WTC11 (cell line): ENCODE measurements around the gene DTX1. TPM values are rescaled to one million over a fixed set of nuclear protein-coding genes. Genes with fewer than 3 reads are reported as not detected.

Source experiments
- ATAC-seq: fragments of 200-7000 bp; cut with Tn5 transposase; 2 replicates; pipeline ENCODE4 v1.10.0; 2021; ENCODE audit warnings: mild to moderate bottlenecking, moderate library complexity
- CTCF ChIA-PET: fragments of 300-600 bp; sonication (Branson Sonifier 250); formaldehyde crosslinking; loops from one replicate; lab custom pipeline; 2021; ENCODE audit warnings: antibody characterized with exemption; lab: Charles Lee
- POLR2A ChIA-PET: fragments of 350-600 bp; sonication (Branson Sonifier 250); formaldehyde crosslinking; loops from one replicate; lab custom pipeline; 2021; ENCODE audit warnings: antibody characterized with exemption; lab: Charles Lee
- DNase-seq: peaks from one replicate; pipeline ENCODE4 v3.0.0; 2021; ENCODE audit warnings: low spot score
- H3K27ac Mint-ChIP-seq: 2 replicates; pipeline ENCODE4 v1.8.0; 2021; ENCODE audit warnings: mixed read lengths
- H3K27me3 Mint-ChIP-seq: 2 replicates; pipeline ENCODE4 v1.8.0; 2021; ENCODE audit warnings: low read depth, mild to moderate bottlenecking, moderate library complexity, mixed read lengths
- H3K36me3 Mint-ChIP-seq: 2 replicates; pipeline ENCODE4 v1.8.0; 2021; ENCODE audit warnings: mixed read lengths
- H3K4me1 Mint-ChIP-seq: 2 replicates; pipeline ENCODE4 v1.8.0; 2022; ENCODE audit warnings: mixed read lengths
- H3K4me3 Mint-ChIP-seq: 2 replicates; pipeline ENCODE4 v1.8.0; 2021; ENCODE audit warnings: mild to moderate bottlenecking, moderate library complexity, mixed read lengths
- H3K9me3 Mint-ChIP-seq: 2 replicates; pipeline ENCODE4 v1.8.0; 2021; ENCODE audit warnings: mixed read lengths
- ATF1 ChIP-seq: sonication (generic); formaldehyde crosslinking; IDR thresholded peaks from 2 replicates; pipeline ENCODE4 v1.8.1; 2023; ENCODE audit warnings: mild to moderate bottlenecking, moderate library complexity, missing genetic modification reagents
- CBFB ChIP-seq: sonication (generic); formaldehyde crosslinking; IDR thresholded peaks from 2 replicates; pipeline ENCODE4 v1.8.1; 2022; ENCODE audit warnings: mild to moderate bottlenecking, low read depth, missing genetic modification reagents
- CTCF ChIP-seq: fragments of 200-600 bp; IDR thresholded peaks from 2 replicates; pipeline ENCODE4 v1.8.0; 2022; ENCODE audit warnings: antibody characterized with exemption
- ESRRA ChIP-seq: sonication (generic); formaldehyde crosslinking; IDR thresholded peaks from 2 replicates; pipeline ENCODE4 v1.8.1; 2022; ENCODE audit warnings: mild to moderate bottlenecking, missing genetic modification reagents, borderline replicate concordance
- FOXJ3 ChIP-seq: sonication (generic); formaldehyde crosslinking; IDR thresholded peaks from 2 replicates; pipeline ENCODE4 v1.9.0; 2021; ENCODE audit warnings: missing genetic modification reagents, mild to moderate bottlenecking, borderline replicate concordance
- FOXK1 ChIP-seq: sonication (generic); formaldehyde crosslinking; IDR thresholded peaks from 2 replicates; pipeline ENCODE4 v1.8.0; 2022; ENCODE audit warnings: mild to moderate bottlenecking, moderate library complexity, missing genetic modification reagents
- GTF2I ChIP-seq: fragments of 250-450 bp; sonication (Bioruptor Pico); conservative IDR thresholded peaks from 2 replicates; pipeline ENCODE4 v1.4.0; 2021; ENCODE audit warnings: mild to moderate bottlenecking
- HMGA2 ChIP-seq: fragments of 250-450 bp; sonication (Bioruptor Pico); IDR thresholded peaks from 2 replicates; pipeline ENCODE4 v1.4.0; 2021; ENCODE audit warnings: mild to moderate bottlenecking, moderate library complexity
- JAZF1 ChIP-seq: fragments of 250-450 bp; sonication (Bioruptor Pico); IDR thresholded peaks from 2 replicates; pipeline ENCODE4 v1.9.0; 2021; ENCODE audit warnings: moderate library complexity, mild to moderate bottlenecking, inconsistent platforms
- JUN ChIP-seq: sonication (generic); formaldehyde crosslinking; IDR thresholded peaks from 2 replicates; pipeline ENCODE4 v1.8.0; 2023; ENCODE audit warnings: mild to moderate bottlenecking, missing genetic modification reagents
- NR1H2 ChIP-seq: sonication (generic); formaldehyde crosslinking; IDR thresholded peaks from 2 replicates; pipeline ENCODE4 v1.9.0; 2021; ENCODE audit warnings: mild to moderate bottlenecking, moderate library complexity, missing genetic modification reagents
- NR3C1 ChIP-seq: sonication (generic); formaldehyde crosslinking; conservative IDR thresholded peaks from 2 replicates; pipeline ENCODE4 v1.8.1; 2023; ENCODE audit warnings: low read depth, mild to moderate bottlenecking, missing genetic modification reagents
- SP1 ChIP-seq: sonication (generic); formaldehyde crosslinking; conservative IDR thresholded peaks from 2 replicates; pipeline ENCODE4 v1.8.1; 2022; ENCODE audit warnings: missing genetic modification reagents
- TEAD1 ChIP-seq: sonication (generic); formaldehyde crosslinking; IDR thresholded peaks from 2 replicates; pipeline ENCODE4 v1.8.0; 2022; ENCODE audit warnings: mild to moderate bottlenecking, missing genetic modification reagents
- TP53 ChIP-seq: sonication (generic); formaldehyde crosslinking; IDR thresholded peaks from 2 replicates; pipeline ENCODE4 v1.8.1; 2023; ENCODE audit warnings: mild to moderate bottlenecking, missing genetic modification reagents
- ZBTB21 ChIP-seq: sonication (generic); formaldehyde crosslinking; IDR thresholded peaks from 2 replicates; pipeline ENCODE4 v1.8.1; 2023; ENCODE audit warnings: mild to moderate bottlenecking, missing genetic modification reagents, borderline replicate concordance
- ZMAT4 ChIP-seq: fragments of 250-450 bp; sonication (Bioruptor Pico); IDR thresholded peaks from 2 replicates; pipeline ENCODE4 v1.9.0; 2021; ENCODE audit warnings: mild to moderate bottlenecking
- ZNF121 ChIP-seq: sonication (generic); formaldehyde crosslinking; IDR thresholded peaks from 2 replicates; pipeline ENCODE4 v1.8.0; 2023; ENCODE audit warnings: missing genetic modification reagents
- ZNF416 ChIP-seq: fragments of 250-450 bp; sonication (Bioruptor Pico); IDR thresholded peaks from 2 replicates; pipeline ENCODE4 v1.9.0; 2021; ENCODE audit warnings: mild to moderate bottlenecking, inconsistent platforms
- ZNF671 ChIP-seq: fragments of 250-450 bp; sonication (Bioruptor Pico); IDR thresholded peaks from 2 replicates; pipeline ENCODE4 v1.8.0; 2021; ENCODE audit warnings: mild to moderate bottlenecking
- total RNA-seq: library from RNA; stranded (reverse); gene quantifications from 3 replicates; pipeline ENCODE4 v1.2.3, GENCODE V29; 2021
- TF ChIP-seq, protein P1 (sequence below): sonication (generic); formaldehyde crosslinking; IDR thresholded peaks from 2 replicates; pipeline ENCODE4 v1.8.1; 2023; ENCODE audit warnings: mild to moderate bottlenecking, missing genetic modification reagents, moderate library complexity
- TF ChIP-seq, protein P2 (sequence below): sonication (generic); formaldehyde crosslinking; IDR thresholded peaks from 2 replicates; pipeline ENCODE4 v1.8.0; 2023; ENCODE audit warnings: missing genetic modification reagents, mild to moderate bottlenecking, borderline replicate concordance
- TF ChIP-seq, protein P3 (sequence below): sonication (generic); formaldehyde crosslinking; IDR thresholded peaks from 2 replicates; pipeline ENCODE4 v1.8.1; 2023; ENCODE audit warnings: mild to moderate bottlenecking, missing genetic modification reagents, moderate library complexity
- TF ChIP-seq, protein P4 (sequence below): sonication (generic); formaldehyde crosslinking; IDR thresholded peaks from 2 replicates; pipeline ENCODE4 v1.8.1; 2022; ENCODE audit warnings: low read depth, mild to moderate bottlenecking, moderate library complexity, missing genetic modification reagents, borderline replicate concordance
- TF ChIP-seq, protein P5 (sequence below): sonication (generic); formaldehyde crosslinking; IDR thresholded peaks from 2 replicates; pipeline ENCODE4 v1.8.1; 2023; ENCODE audit warnings: mild to moderate bottlenecking, moderate library complexity, missing genetic modification reagents

DTX1 gene
- total RNA-seq, 1 experiment from 2014 or later, result 6.2 TPM

DNA sequence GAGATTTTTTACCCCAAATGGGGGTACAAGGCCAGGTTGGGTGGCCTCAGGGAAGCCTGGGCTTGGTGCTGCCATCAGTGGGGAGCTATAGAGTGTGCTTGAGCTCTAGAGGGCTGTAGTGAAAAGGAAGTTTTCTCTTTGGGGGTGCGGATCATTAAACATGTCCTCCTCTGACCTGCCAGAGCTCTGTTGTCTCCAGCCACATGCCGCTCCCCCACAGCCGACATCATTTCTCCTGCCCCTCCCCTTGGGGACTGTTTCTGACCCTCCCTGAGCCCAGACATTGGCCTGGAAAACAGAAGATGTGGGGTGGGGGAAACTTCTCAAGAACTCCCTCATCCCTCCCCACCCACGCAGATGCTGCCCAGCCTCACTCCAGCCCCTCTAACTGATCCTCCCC, 25.3 kb downstream of the DTX1 start:
- Mint-ChIP-seq H3K9me3 (no peaks in the 10 kb centered on the region), H3K4me1 (peaks cover 14% of the 10 kb centered on the region), H3K4me3 (no peak overlapping the region), H3K36me3 (no peaks in the 10 kb centered on the region), H3K27me3 (peaks cover 28% of the 10 kb centered on the region), H3K27ac (no peak overlapping the region)
- ATAC-seq (no peak), DNase-seq (no peak)
- TF ChIP-seq ATF1, result no peak
- no peak for TF ChIP-seq FOXJ3 (CRISPR knock-in tag)
- no peak for TF ChIP-seq FOXK1
- no peak for TF ChIP-seq JUN
- no peak for TF ChIP-seq CBFB (CRISPR knock-in tag)
- no peak for TF ChIP-seq JAZF1 (CRISPR knock-in tag)
- ChIA-PET POLR2A (no interaction called here), CTCF (interaction anchor here (0.7 to 0.8 kb wide), 2 partner anchors 11 kb away, joined by 3 to 4 read pairs; no protein-coding TSS in a partner anchor)

- Mint-ChIP-seq H3K9me3 (no peaks in the 10 kb centered on the region), H3K36me3 (no peaks in the 10 kb centered on the region), H3K27me3 (peaks cover 20% of the 10 kb centered on the region), H3K4me1 (peaks cover 19% of the 10 kb centered on the region), H3K4me3 (no peak overlapping the region), H3K27ac (no peak overlapping the region)
- DNase-seq (no peak), ATAC-seq (no peak)
- ChIA-PET CTCF (interaction anchor here (0.8 kb wide), 1 partner anchor 10 kb away, joined by 3 read pairs; no protein-coding TSS in a partner anchor), POLR2A (no interaction called here)
- TF ChIP-seq, protein P1, sequence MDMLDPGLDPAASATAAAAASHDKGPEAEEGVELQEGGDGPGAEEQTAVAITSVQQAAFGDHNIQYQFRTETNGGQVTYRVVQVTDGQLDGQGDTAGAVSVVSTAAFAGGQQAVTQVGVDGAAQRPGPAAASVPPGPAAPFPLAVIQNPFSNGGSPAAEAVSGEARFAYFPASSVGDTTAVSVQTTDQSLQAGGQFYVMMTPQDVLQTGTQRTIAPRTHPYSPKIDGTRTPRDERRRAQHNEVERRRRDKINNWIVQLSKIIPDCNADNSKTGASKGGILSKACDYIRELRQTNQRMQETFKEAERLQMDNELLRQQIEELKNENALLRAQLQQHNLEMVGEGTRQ, result no peak
- TF ChIP-seq TP53 (CRISPR knock-in tag), result no peak
- TF ChIP-seq NR3C1 (CRISPR knock-in tag), result no peak
- no peak for TF ChIP-seq ESRRA (CRISPR knock-in tag)
- no peak for TF ChIP-seq TEAD1 (CRISPR knock-in tag)
- TF ChIP-seq, protein P2, sequence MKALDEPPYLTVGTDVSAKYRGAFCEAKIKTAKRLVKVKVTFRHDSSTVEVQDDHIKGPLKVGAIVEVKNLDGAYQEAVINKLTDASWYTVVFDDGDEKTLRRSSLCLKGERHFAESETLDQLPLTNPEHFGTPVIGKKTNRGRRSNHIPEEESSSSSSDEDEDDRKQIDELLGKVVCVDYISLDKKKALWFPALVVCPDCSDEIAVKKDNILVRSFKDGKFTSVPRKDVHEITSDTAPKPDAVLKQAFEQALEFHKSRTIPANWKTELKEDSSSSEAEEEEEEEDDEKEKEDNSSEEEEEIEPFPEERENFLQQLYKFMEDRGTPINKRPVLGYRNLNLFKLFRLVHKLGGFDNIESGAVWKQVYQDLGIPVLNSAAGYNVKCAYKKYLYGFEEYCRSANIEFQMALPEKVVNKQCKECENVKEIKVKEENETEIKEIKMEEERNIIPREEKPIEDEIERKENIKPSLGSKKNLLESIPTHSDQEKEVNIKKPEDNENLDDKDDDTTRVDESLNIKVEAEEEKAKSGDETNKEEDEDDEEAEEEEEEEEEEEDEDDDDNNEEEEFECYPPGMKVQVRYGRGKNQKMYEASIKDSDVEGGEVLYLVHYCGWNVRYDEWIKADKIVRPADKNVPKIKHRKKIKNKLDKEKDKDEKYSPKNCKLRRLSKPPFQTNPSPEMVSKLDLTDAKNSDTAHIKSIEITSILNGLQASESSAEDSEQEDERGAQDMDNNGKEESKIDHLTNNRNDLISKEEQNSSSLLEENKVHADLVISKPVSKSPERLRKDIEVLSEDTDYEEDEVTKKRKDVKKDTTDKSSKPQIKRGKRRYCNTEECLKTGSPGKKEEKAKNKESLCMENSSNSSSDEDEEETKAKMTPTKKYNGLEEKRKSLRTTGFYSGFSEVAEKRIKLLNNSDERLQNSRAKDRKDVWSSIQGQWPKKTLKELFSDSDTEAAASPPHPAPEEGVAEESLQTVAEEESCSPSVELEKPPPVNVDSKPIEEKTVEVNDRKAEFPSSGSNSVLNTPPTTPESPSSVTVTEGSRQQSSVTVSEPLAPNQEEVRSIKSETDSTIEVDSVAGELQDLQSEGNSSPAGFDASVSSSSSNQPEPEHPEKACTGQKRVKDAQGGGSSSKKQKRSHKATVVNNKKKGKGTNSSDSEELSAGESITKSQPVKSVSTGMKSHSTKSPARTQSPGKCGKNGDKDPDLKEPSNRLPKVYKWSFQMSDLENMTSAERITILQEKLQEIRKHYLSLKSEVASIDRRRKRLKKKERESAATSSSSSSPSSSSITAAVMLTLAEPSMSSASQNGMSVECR (CRISPR knock-in tag), result no peak
- TF ChIP-seq ZBTB21 (CRISPR knock-in tag), result no peak
- TF ChIP-seq NR1H2 (CRISPR knock-in tag), result no peak
- TF ChIP-seq HMGA2 (CRISPR knock-in tag), result no peak
- no peak for TF ChIP-seq SP1
- TF ChIP-seq, protein P3, sequence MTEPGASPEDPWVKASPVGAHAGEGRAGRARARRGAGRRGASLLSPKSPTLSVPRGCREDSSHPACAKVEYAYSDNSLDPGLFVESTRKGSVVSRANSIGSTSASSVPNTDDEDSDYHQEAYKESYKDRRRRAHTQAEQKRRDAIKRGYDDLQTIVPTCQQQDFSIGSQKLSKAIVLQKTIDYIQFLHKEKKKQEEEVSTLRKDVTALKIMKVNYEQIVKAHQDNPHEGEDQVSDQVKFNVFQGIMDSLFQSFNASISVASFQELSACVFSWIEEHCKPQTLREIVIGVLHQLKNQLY (CRISPR knock-in tag), result no peak
- TF ChIP-seq GTF2I (CRISPR knock-in tag), result no peak
- no peak for TF ChIP-seq ZNF671 (CRISPR knock-in tag)
- TF ChIP-seq ZNF121 (CRISPR knock-in tag), result no peak
- TF ChIP-seq, protein P4, sequence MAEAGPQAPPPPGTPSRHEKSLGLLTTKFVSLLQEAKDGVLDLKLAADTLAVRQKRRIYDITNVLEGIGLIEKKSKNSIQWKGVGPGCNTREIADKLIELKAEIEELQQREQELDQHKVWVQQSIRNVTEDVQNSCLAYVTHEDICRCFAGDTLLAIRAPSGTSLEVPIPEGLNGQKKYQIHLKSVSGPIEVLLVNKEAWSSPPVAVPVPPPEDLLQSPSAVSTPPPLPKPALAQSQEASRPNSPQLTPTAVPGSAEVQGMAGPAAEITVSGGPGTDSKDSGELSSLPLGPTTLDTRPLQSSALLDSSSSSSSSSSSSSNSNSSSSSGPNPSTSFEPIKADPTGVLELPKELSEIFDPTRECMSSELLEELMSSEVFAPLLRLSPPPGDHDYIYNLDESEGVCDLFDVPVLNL (CRISPR knock-in tag), result no peak
- TF ChIP-seq CTCF, result no peak
- no peak for TF ChIP-seq ZNF416
- TF ChIP-seq ZMAT4 (CRISPR knock-in tag), result no peak
- TF ChIP-seq, protein P5, sequence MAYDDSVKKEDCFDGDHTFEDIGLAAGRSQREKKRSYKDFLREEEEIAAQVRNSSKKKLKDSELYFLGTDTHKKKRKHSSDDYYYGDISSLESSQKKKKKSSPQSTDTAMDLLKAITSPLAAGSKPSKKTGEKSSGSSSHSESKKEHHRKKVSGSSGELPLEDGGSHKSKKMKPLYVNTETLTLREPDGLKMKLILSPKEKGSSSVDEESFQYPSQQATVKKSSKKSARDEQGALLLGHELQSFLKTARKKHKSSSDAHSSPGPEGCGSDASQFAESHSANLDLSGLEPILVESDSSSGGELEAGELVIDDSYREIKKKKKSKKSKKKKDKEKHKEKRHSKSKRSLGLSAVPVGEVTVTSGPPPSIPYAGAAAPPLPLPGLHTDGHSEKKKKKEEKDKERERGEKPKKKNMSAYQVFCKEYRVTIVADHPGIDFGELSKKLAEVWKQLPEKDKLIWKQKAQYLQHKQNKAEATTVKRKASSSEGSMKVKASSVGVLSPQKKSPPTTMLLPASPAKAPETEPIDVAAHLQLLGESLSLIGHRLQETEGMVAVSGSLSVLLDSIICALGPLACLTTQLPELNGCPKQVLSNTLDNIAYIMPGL (CRISPR knock-in tag), result no peak
Observed at GRCh38 chr12:113082486-113083148, 26.1 kb downstream of the DTX1 start.
